Panc1 (cell line): ENCODE measurements around the gene PUS1. TPM values are rescaled to one million over a fixed set of nuclear protein-coding genes. Genes with fewer than 3 reads are reported as not detected.
A peak's percentile ranks its signal among the peaks of the same experiment; 100 is the strongest.
"Not testable (repeated sequence)": the region's sequence is repeated elsewhere in the genome, so short reads cannot be mapped to it uniquely, and the experiment has no call there.

ENCODE experiments used
- ATAC-seq: fragments of 200-7000 bp; cut with Tn5 transposase; 2 replicates; pipeline ENCODE4 v1.9.1; 2020; ENCODE audit warnings: mild to moderate bottlenecking, moderate library complexity
- BruUV-seq: library from RNA; stranded (reverse); fragments of 400-500 nt; replicated peaks from 2 replicates; lab custom pipeline; 2021; lab: Mats Ljungman, UMichigan
- CTCF ChIA-PET: fragments of 300-600 bp; sonication (Branson Sonifier 250); formaldehyde crosslinking; loops from one replicate; lab custom pipeline; 2022; ENCODE audit warnings: antibody characterized with exemption; lab: Charles Lee
- POLR2A ChIA-PET: fragments of 300-600 bp; sonication (Branson Sonifier 250); formaldehyde crosslinking; loops from one replicate; lab custom pipeline; 2022; ENCODE audit warnings: antibody characterized with exemption; lab: Charles Lee
- DNase-seq: peaks from one replicate; pipeline ENCODE4 v3.0.0-alpha.2; 2010; ENCODE audit warnings: low read depth, low spot score
- H3K27ac ChIP-seq: 2 replicates; pipeline ENCODE4 v1.5.1; 2011; ENCODE audit warnings: mild to moderate bottlenecking, low read length, inconsistent platforms
- H3K27me3 ChIP-seq: fragments of 200-500 bp; sonication (Bioruptor generic); 2 replicates; pipeline ENCODE4 v1.6.0; 2014; ENCODE audit warnings: low read length, inconsistent platforms; ENCODE audit not compliant: control insufficient read depth, insufficient read depth
- H3K36me3 ChIP-seq: fragments of 200-500 bp; sonication (Bioruptor generic); 2 replicates; pipeline ENCODE4 v1.5.1; 2014; ENCODE audit warnings: inconsistent platforms, mild to moderate bottlenecking, low read length, moderate library complexity; ENCODE audit not compliant: control insufficient read depth, insufficient read depth
- H3K4me1 ChIP-seq: 2 replicates; pipeline ENCODE4 v1.5.1; 2011; ENCODE audit warnings: inconsistent platforms, mild to moderate bottlenecking, low read length, moderate library complexity; ENCODE audit not compliant: control insufficient read depth, insufficient read depth
- H3K4me3 ChIP-seq, 2 experiments: 2 replicates each; pipeline ENCODE4 v1.5.1; 2011 to 2012; ENCODE audit warnings: low read depth in 2 of 2, low read length in 2 of 2, mild to moderate bottlenecking in 2 of 2, inconsistent platforms in 1 of 2, moderate library complexity in 1 of 2
- H3K9me3 ChIP-seq: fragments of 200-500 bp; sonication (Bioruptor generic); 2 replicates; pipeline ENCODE4 v1.5.1; 2014; ENCODE audit warnings: low read depth, mild to moderate bottlenecking, inconsistent platforms, low read length, moderate library complexity; ENCODE audit not compliant: control insufficient read depth, insufficient read depth
- POLR2AphosphoS5 ChIP-seq: IDR thresholded peaks from 2 replicates; pipeline ENCODE4 v1.6.1; 2012; ENCODE audit warnings: mild to moderate bottlenecking, low read depth, low read length, moderate library complexity
- SIN3A ChIP-seq: IDR thresholded peaks from 2 replicates; pipeline ENCODE4 v1.6.1; 2012; ENCODE audit warnings: low read depth, mild to moderate bottlenecking, low read length, moderate library complexity, borderline replicate concordance; ENCODE audit not compliant: insufficient read depth
- TCF7L2 ChIP-seq: IDR thresholded peaks from 2 replicates; pipeline ENCODE4 v1.6.1; 2011; ENCODE audit warnings: mild to moderate bottlenecking, low read depth, low read length, inconsistent platforms
- in situ Hi-C: cut with HindIII; loops from 2 replicates; pipeline ENCODE4 v1.10.0; 2016; ENCODE audit warnings: low sequenced_read_pairs, low pct_unique_long_range_greater_than_20kb
- intact Hi-C: fragments of 100-400 bp; cut with micrococcal nuclease; formaldehyde crosslinking; loops from one replicate; pipeline ENCODE4 v1.10.0; 2022; ENCODE audit not compliant: unreplicated experiment
- total RNA-seq: library from RNA; stranded (reverse); gene quantifications from one replicate; pipeline ENCODE4 v1.2.1, GENCODE V29; 2021; ENCODE audit not compliant: unreplicated experiment
- TF ChIP-seq, protein P1 (sequence below): fragments of 450-650 bp; IDR thresholded peaks from 2 replicates; pipeline ENCODE4 v1.5.1; 2017; ENCODE audit warnings: mild to moderate bottlenecking
- TF ChIP-seq, protein P2 (sequence below), 2 experiments: IDR thresholded peaks; 2 replicates each; pipeline ENCODE4 v1.6.1; 2011 to 2012; ENCODE audit warnings: low read depth in 2 of 2, control low read depth in 1 of 2, low read length in 1 of 2, mild to moderate bottlenecking in 1 of 2, moderate library complexity in 1 of 2; ENCODE audit not compliant: insufficient read depth in 1 of 2

Gene PUS1
- total RNA-seq, 1 experiment from 2014 or later: 108 TPM

DNA sequence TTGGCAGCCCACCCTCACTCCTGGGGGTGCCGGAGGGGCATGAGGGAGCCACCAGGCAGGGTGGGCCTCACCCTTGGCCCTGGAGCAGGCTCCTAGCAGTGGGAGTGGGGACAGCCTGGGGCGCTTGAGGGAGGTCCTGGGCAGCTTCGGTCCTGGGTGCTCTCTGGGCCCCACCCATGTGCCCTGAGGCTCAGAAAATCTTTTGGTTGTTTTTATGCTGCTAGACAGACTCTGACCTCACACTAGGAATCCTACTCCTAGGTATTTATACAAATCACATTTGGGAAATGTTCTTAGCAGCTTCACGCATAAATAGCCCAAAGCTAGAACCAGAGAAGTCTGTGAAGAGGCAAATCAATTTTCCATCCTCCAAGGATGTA, 45.6 kb upstream of the PUS1 start:
- in situ Hi-C loops (no loop called here), intact Hi-C loops (no loop called here)
- H3K4me1 ChIP-seq: no peaks in the 10 kb centered on the region
- TF ChIP-seq, protein P1, sequence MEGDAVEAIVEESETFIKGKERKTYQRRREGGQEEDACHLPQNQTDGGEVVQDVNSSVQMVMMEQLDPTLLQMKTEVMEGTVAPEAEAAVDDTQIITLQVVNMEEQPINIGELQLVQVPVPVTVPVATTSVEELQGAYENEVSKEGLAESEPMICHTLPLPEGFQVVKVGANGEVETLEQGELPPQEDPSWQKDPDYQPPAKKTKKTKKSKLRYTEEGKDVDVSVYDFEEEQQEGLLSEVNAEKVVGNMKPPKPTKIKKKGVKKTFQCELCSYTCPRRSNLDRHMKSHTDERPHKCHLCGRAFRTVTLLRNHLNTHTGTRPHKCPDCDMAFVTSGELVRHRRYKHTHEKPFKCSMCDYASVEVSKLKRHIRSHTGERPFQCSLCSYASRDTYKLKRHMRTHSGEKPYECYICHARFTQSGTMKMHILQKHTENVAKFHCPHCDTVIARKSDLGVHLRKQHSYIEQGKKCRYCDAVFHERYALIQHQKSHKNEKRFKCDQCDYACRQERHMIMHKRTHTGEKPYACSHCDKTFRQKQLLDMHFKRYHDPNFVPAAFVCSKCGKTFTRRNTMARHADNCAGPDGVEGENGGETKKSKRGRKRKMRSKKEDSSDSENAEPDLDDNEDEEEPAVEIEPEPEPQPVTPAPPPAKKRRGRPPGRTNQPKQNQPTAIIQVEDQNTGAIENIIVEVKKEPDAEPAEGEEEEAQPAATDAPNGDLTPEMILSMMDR: no peak
- TF ChIP-seq, protein P2, sequence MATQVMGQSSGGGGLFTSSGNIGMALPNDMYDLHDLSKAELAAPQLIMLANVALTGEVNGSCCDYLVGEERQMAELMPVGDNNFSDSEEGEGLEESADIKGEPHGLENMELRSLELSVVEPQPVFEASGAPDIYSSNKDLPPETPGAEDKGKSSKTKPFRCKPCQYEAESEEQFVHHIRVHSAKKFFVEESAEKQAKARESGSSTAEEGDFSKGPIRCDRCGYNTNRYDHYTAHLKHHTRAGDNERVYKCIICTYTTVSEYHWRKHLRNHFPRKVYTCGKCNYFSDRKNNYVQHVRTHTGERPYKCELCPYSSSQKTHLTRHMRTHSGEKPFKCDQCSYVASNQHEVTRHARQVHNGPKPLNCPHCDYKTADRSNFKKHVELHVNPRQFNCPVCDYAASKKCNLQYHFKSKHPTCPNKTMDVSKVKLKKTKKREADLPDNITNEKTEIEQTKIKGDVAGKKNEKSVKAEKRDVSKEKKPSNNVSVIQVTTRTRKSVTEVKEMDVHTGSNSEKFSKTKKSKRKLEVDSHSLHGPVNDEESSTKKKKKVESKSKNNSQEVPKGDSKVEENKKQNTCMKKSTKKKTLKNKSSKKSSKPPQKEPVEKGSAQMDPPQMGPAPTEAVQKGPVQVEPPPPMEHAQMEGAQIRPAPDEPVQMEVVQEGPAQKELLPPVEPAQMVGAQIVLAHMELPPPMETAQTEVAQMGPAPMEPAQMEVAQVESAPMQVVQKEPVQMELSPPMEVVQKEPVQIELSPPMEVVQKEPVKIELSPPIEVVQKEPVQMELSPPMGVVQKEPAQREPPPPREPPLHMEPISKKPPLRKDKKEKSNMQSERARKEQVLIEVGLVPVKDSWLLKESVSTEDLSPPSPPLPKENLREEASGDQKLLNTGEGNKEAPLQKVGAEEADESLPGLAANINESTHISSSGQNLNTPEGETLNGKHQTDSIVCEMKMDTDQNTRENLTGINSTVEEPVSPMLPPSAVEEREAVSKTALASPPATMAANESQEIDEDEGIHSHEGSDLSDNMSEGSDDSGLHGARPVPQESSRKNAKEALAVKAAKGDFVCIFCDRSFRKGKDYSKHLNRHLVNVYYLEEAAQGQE (IDR thresholded peaks at IDR 0.05; ENCODE audit: insufficient read depth in 1 of 2, low read depth in 2 of 2, low read length in 1 of 2): no peak
- TF ChIP-seq TCF7L2: no peak
- no peak for TF ChIP-seq SIN3A
- no peak for TF ChIP-seq POLR2AphosphoS5
- no TSS peak for BruUV-seq
- H3K36me3 ChIP-seq: no peaks in the 10 kb centered on the region
- ATAC-seq (peak; percentile 32; the same call in 1 of the 2 replicates), DNase-seq (no peak)
- ChIA-PET POLR2A (no interaction called here), CTCF (interaction anchor here (0.7 kb wide), 1 partner anchor 53 kb away, joined by 3 read pairs; no protein-coding TSS in a partner anchor)
- no peaks in the 10 kb centered on the region for H3K27me3 ChIP-seq
- H3K27ac ChIP-seq: peak overlapping the region; percentile 44; the same call in 1 of the 2 replicates
- no peaks in the 10 kb centered on the region; the same call in 1 of the 2 replicates for H3K9me3 ChIP-seq
- no peak overlapping the region for H3K4me3 ChIP-seq

DNA sequence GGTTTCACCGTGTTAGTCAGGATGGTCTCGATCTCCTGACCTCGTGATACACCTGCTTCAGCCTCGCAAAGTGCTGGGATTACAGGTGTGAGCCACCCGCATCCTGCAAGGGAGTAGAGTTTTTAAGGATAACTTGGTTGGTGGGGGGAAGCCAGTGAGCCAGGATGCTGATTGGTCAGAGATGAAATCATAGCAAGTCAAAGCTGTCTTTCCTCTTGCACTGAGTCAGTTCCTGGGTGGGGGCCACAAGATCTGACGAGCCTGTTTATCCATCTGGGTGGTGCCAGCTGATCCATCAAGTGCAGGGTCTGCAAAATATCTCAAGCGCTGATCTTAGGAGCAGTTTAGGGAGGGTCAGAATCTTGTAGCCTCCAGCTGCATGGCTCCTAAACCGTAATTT, 44.0 kb upstream of the PUS1 start:
- POLR2A ChIA-PET, in situ Hi-C loops, H3K9me3 ChIP-seq, H3K27ac ChIP-seq, CTCF ChIA-PET, intact Hi-C loops, H3K4me1 ChIP-seq, DNase-seq, BruUV-seq, H3K36me3 ChIP-seq, H3K4me3 ChIP-seq, H3K27me3 ChIP-seq, ATAC-seq: not testable (repeated sequence)

DNA sequence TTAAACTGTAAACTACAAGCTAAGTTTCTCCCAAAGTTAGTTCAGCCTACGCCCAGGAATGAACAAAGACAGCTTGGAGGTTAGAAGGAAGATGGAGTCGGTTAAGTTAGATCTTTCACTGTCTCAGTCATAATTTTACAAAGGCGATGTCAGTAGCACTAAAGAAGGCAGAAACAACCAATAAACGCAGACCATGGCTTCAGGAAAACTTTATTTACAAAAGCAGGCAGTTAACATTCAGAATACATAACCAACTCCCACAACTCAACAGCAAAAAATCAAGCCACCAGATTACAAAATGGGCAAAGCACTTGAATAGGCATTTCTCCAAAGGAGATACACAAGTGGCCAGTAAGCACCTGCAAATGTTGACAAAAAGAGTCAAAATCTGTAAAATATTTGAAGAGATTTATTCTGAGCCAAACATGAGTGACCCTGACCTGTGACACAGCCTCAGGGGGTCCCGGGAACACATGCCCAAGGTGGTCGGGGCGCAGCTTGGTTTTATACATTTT, 43.5 kb upstream of the PUS1 start:
- H3K9me3 ChIP-seq: no peaks in the 10 kb centered on the region; the same call in 1 of the 2 replicates
- no TSS peak for BruUV-seq
- in situ Hi-C loops: no loop called here
- DNase-seq (no peak), ATAC-seq (no peak)
- no peak overlapping the region for H3K4me3 ChIP-seq
- H3K27me3 ChIP-seq: no peaks in the 10 kb centered on the region
- no peaks in the 10 kb centered on the region for H3K36me3 ChIP-seq
- CTCF ChIA-PET: no interaction called here
- no peak for TF ChIP-seq POLR2AphosphoS5
- no peak for TF ChIP-seq SIN3A
- TF ChIP-seq, protein P2 (IDR thresholded peaks at IDR 0.05; ENCODE audit: insufficient read depth in 1 of 2, low read depth in 2 of 2, low read length in 1 of 2): no peak
- TF ChIP-seq TCF7L2: no peak
- TF ChIP-seq, protein P1: no peak
- POLR2A ChIA-PET: no interaction called here
- no peaks in the 10 kb centered on the region for H3K4me1 ChIP-seq
- intact Hi-C loops: no loop called here
- H3K27ac ChIP-seq: no peak overlapping the region
